ENCODE results near the gene INPP5E.

DNA sequence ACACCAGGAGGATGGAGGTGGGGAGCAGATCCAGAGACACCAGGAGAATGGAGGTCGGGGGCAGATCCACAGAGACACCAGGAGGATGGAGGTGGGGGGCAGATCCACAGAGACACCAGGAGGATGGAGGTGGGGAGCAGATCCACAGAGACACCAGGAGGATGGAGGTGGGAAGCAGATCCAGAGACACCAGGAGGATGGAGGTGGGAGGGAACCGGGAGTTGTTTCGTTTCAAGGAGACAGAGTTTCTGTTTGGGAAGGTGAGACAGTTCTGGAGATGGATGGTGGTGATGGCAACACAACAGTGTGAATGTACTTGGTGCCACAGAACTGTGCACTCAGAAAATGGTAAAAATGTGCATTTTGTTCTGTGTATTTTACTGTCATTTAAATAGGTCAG lies 9.0 kb upstream of the INPP5E start:
- TF ChIP-seq POLR2A (IDR thresholded peaks at IDR 0.05; ENCODE audit: low read length): no peak
- no peak for TF ChIP-seq GATA1 (IDR thresholded peaks at IDR 0.05; ENCODE audit: low read depth, low read length)

Data from erythroblast (primary cell).